Esophagus muscularis mucosa (tissue), 4 donors: ENCODE measurements around the gene MAP2K5. TPM values are rescaled to one million over a fixed set of nuclear protein-coding genes. Genes with fewer than 3 reads are reported as not detected.

Experiments
- DNase-seq: peaks from one replicate; pipeline ENCODE4 v3.0.0-alpha.2; 2017; ENCODE audit errors: extremely low spot score
- H3K27ac ChIP-seq, 4 donors: fragments of 200-600 bp; sonication (generic); replicated peaks in 1 of 4; 1 replicate in 3 of 4; 2 replicates in 1 of 4; pipeline ENCODE4 v1.5.1; 2016 to 2019; ENCODE audit warnings: mild to moderate bottlenecking in 1 of 4
- H3K27me3 ChIP-seq, 4 donors: fragments of 200-600 bp; sonication (generic); one replicate each; pipeline versions ENCODE4 v1.5.1 to v1.6.0; 2016 to 2019
- H3K36me3 ChIP-seq, 4 donors: fragments of 200-600 bp; sonication (generic); one replicate each; pipeline ENCODE4 v1.5.1; 2016 to 2019
- H3K4me1 ChIP-seq, 4 donors: fragments of 200-600 bp; sonication (generic); one replicate each; pipeline ENCODE4 v1.5.1; 2016 to 2019
- H3K4me3 ChIP-seq, 4 donors: fragments of 200-600 bp; sonication (generic); 1 replicate in 2 of 4; 2 replicates in 2 of 4; pipeline ENCODE4 v1.5.1; 2016 to 2019; ENCODE audit warnings: mild to moderate bottlenecking in 4 of 4, moderate library complexity in 1 of 4
- H3K9me3 ChIP-seq, 4 donors: fragments of 200-600 bp; sonication (generic); 1 replicate in 3 of 4; 2 replicates in 1 of 4; pipeline ENCODE4 v1.5.1; 2016 to 2019
- CTCF ChIP-seq, 3 experiments: fragments of 200-600 bp in 2 of 3; fragments of 450-650 bp in 1 of 3; sonication (generic) in 2 of 3; IDR thresholded peaks; one replicate each; pipeline ENCODE4 v1.5.1; 2017 to 2019; ENCODE audit warnings: antibody characterized with exemption in 3 of 3, mild to moderate bottlenecking in 2 of 3, moderate library complexity in 1 of 3
- EP300 ChIP-seq: sonication (generic); formaldehyde crosslinking; IDR thresholded peaks from one replicate; pipeline ENCODE4 v1.6.1; 2017; ENCODE audit warnings: antibody characterized with exemption
- POLR2A ChIP-seq: fragments of 450-650 bp; IDR thresholded peaks from one replicate; pipeline ENCODE4 v1.6.1; 2017; ENCODE audit warnings: antibody characterized with exemption, moderate library complexity, mild to moderate bottlenecking, low read depth
- POLR2AphosphoS5 ChIP-seq, 2 donors: sonication (generic); formaldehyde crosslinking; IDR thresholded peaks; one replicate each; pipeline ENCODE4 v1.6.1; 2017; ENCODE audit warnings: antibody characterized with exemption in 2 of 2
- WGBS: methylation state at CpG from one replicate; pipeline ENCODE4 v1.1.5; 2018; 5-methylcytosine and 5-hydroxymethylcytosine counted together
- intact Hi-C: fragments of 100-400 bp; cut with DNase I; formaldehyde crosslinking; loops from one replicate; pipeline ENCODE4 v1.15.1; 2023
- total RNA-seq, 4 donors: library from RNA; depleted of rRNA; stranded (reverse); fragments of >200 nt; gene quantifications; one replicate each; pipeline versions ENCODE4 v1.1.0 to v1.2.1, GENCODE V29; 2016

The MAP2K5 gene
- total RNA-seq, 4 donors from 2014 or later, result 7.8 to 11.9 (median 10.6) TPM

DNA sequence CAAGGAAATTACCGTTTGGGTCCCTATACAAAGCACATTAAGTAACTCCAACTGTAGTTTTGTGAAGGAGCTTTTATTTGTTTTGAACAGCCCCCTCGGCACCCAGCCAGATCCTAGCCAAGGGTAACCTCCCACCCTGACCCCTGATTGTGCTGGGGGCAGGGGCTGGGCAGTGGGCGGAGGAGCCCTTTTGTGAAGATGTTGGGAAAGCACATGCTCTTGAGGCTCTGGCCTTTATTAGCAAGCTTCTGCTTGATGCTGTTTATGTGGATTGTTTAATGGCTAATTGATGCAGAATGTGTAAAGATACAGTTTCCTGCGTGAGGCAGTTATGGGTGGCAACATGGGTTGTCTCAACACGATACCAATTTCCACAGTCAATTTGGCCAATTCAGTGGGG, 136.5 kb downstream of the MAP2K5 start:
- WGBS, result 83% methylated on average over 5 of the region's 5 CpGs
- no peak overlapping the region for H3K27ac ChIP-seq
- no peak overlapping the region for H3K4me3 ChIP-seq
- H3K27me3 ChIP-seq, result no peaks in the 10 kb centered on the region
- TF ChIP-seq CTCF (IDR thresholded peaks at IDR 0.05) (no peak), EP300 (no peak), POLR2A (no peak), POLR2AphosphoS5 (IDR thresholded peaks at IDR 0.05) (no peak)
- H3K9me3 ChIP-seq, result peaks cover 0 to 7% (median 6%) of the 10 kb centered on the region in 4 donors
- H3K4me1 ChIP-seq, result no peaks in the 10 kb centered on the region
- DNase-seq, result no peak
- H3K36me3 ChIP-seq, result no peaks in the 10 kb centered on the region
- intact Hi-C loops, result no loop called here

DNA sequence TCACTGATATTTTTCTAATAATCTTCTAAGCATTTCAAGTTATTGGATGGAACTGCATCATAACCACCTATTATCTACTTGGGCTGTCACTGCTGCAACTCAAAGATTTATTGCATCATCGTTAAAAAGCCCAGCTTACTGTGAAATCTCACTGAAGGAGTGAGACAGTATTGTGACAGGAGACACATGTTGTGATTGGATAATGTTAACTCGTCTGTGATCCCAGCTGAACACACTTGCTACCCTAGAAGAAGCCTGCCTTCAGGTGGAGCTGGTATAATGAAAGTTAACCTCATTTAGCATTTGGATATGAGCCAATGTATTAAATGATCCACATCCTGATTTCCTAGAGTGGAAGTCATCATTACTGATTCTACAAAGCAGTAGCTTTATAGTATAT, 138.1 kb downstream of the MAP2K5 start:
- H3K27ac ChIP-seq, result no peak overlapping the region
- WGBS, result 45% methylated on average over 2 of the region's 2 CpGs
- intact Hi-C loops, result no loop called here
- H3K4me1 ChIP-seq, result no peaks in the 10 kb centered on the region
- H3K27me3 ChIP-seq, result no peaks in the 10 kb centered on the region
- TF ChIP-seq POLR2AphosphoS5 (IDR thresholded peaks at IDR 0.05) (no peak), CTCF (IDR thresholded peaks at IDR 0.05) (no peak), POLR2A (no peak), EP300 (no peak)
- no peak for DNase-seq
- H3K9me3 ChIP-seq, result peaks cover 0 to 24% (median 18%) of the 10 kb centered on the region in 4 donors
- no peaks in the 10 kb centered on the region for H3K36me3 ChIP-seq
- H3K4me3 ChIP-seq, result no peak overlapping the region

GRCh38 chr15:67685008-67685599, 142.6 kb downstream of the MAP2K5 start:
- no peak for DNase-seq
- Histone ChIP-seq H3K27ac (no peak overlapping the region), H3K36me3 (no peaks in the 10 kb centered on the region), H3K27me3 (no peaks in the 10 kb centered on the region), H3K9me3 (peaks cover 0 to 27% (median 19%) of the 10 kb centered on the region in 4 donors), H3K4me3 (no peak overlapping the region), H3K4me1 (no peaks in the 10 kb centered on the region)
- WGBS, result 89% methylated on average over 3 of the region's 3 CpGs
- intact Hi-C loops, result no loop called here
- TF ChIP-seq EP300 (no peak), CTCF (IDR thresholded peaks at IDR 0.05) (no peak), POLR2A (no peak), POLR2AphosphoS5 (IDR thresholded peaks at IDR 0.05) (no peak)

DNA sequence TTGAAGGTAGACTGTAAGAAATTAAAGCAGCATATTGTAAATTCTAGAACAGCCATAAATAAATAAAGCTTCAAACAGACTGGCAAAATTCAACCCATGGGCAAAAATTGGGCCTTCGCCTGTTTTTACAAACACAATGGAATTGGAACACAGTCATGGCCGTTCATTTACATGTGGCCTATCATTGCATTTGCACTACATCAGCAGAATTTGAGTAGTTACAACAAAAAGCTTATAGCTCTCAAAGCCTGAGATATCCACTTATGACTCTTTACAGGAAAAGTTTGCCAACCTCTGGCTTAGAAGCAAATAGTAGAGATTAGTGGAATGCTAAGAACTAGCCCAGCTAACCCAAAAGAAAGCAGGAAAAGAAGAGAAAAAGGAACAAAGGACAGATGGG, 143.2 kb downstream of the MAP2K5 start:
- WGBS, result 89% methylated on average over 2 of the region's 2 CpGs
- H3K4me1 ChIP-seq, result no peaks in the 10 kb centered on the region
- H3K4me3 ChIP-seq, result no peak overlapping the region
- TF ChIP-seq POLR2AphosphoS5 (IDR thresholded peaks at IDR 0.05), result no peak
- intact Hi-C loops, result no loop called here
- peaks cover 0 to 27% (median 19%) of the 10 kb centered on the region in 4 donors for H3K9me3 ChIP-seq
- DNase-seq, result no peak
- H3K36me3 ChIP-seq, result no peaks in the 10 kb centered on the region
- no peak overlapping the region for H3K27ac ChIP-seq
- H3K27me3 ChIP-seq, result no peaks in the 10 kb centered on the region

- Histone ChIP-seq H3K4me1 (no peaks in the 10 kb centered on the region), H3K36me3 (no peaks in the 10 kb centered on the region), H3K27me3 (no peaks in the 10 kb centered on the region), H3K9me3 (peaks cover 0 to under 1% (median 0%) of the 10 kb centered on the region in 4 donors), H3K27ac (no peak overlapping the region), H3K4me3 (no peak overlapping the region)
- no peak for DNase-seq
- WGBS, result 88% methylated on average over 3 of the region's 3 CpGs
- TF ChIP-seq EP300 (no peak), CTCF (IDR thresholded peaks at IDR 0.05) (no peak), POLR2AphosphoS5 (IDR thresholded peaks at IDR 0.05) (no peak), POLR2A (no peak)
- intact Hi-C loops, result no loop called here
Measured at GRCh38 chr15:67690936-67691335, 148.4 kb downstream of the MAP2K5 start.
